GM21786 (cell line): ENCODE results near the gene NLRP8.
"Not testable (repeated sequence)": the region's sequence is repeated elsewhere in the genome, so short reads cannot be mapped to it uniquely, and the experiment has no call there.

Experiments
- ATAC-seq: cut with Tn5 transposase; IDR thresholded peaks from one replicate; pipeline ENCODE4 v1.9.1; 2021; ENCODE audit not compliant: unreplicated experiment

NLRP8 gene

DNA sequence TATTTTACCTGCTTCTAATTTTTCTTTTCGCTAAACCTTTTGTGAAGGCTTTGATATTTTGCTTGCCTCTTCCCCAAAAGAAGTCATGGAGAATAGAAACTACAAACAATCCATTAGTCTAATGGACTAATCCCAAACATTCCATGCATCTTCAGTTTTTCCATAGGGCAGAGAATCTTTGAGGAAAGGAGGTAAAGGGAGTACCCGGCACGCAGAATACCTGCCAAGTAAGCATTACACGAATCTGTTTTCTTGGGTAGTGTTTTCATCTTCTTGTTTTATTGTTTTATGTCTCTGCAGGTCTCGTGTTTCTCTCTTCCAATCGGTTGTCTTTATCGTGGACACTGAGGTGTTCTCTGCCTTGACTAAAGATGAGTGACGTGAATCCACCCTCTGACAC, at the start of gene NLRP8:
Gene NLRP8 (plus strand): TSS at position 301 of the 400 bp plus-strand sequence.
- no peak for ATAC-seq

DNA sequence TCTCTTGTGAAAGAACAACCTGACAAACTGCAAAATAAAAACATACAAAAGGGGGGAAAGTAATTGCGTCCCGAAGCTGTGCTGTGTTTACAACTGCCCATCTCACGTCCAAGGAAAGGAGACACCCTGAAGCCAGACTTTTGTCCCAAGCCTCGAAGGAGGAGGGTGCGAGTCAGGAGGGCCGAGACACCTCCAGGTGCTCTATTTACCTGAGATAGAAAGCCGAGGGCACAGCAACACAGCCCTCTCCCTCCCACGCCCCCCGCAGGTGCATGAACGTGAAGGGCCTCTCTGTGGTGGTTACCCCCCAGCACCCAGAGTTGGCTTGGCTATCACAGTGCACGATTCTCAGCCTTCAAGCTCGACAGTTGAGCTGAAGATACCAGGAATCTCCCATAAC, 48.7 kb upstream of the NLRP8 start:
- ATAC-seq: no peak

DNA sequence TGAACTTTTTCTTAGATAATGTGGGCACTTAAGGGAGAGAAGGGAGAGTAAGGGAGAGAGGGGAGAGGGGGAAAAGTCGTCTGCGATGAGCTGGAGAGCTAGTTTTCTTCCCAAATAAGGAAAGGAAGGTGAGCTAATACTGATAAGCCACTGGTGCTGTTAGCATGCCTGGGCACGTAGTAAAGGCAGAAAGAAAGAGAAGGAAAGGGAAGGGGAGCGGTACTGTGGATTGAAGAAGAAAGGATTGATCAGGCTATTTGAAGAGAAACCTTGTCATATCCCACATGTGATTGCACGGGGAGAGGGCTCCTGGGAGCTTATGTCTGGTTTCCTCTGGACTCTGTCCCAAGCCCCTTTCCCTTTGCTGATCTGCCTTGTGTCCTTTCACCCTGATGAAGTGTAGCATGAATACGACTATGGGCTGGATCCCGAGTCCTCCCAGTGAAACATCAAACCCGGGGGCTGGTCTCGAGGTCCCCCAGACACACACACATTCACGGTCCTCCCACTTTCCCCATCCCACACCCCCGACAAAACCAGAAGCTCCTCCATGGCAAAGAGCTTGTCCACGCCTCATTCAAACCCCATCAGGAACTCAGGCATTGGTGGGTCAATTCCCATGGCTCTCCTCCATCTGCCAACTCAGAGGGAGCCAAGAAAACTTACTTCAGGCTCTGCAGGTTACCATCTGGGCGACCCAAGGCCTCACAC, 46.1 kb upstream of the NLRP8 start:
- no peak for ATAC-seq

DNA sequence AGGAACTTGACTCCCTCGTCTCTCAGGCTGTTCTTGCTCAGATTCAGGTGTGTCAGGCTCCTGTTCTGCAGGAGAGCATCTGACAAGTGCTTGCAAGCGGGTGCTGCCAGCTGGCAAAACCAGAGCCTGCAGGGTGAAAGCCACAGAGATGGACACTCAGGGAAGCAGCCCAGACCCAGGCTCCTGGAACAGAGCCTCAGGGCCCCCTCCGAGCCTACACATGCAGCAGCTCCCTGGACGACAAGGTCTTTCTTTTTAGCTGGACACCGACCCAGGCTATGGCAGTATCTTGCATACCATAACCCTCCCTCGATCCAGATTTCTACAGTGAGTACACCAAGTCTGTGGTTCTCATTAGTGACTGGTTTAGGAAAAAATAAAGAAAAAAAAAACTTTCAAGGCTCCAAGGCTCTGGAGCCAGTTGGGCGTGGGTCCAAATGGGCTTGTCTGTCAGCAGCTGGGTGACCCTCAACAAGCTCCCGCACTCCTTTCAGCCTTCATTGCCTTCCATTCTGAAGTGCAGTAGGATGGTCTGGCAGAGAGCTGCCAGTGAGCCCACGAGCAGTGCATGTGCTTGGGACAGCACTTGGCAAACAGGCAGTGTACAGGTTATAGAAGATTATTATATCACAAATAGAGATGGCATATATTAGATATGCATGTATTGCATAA, 45.4 kb upstream of the NLRP8 start:
- ATAC-seq: no peak

DNA sequence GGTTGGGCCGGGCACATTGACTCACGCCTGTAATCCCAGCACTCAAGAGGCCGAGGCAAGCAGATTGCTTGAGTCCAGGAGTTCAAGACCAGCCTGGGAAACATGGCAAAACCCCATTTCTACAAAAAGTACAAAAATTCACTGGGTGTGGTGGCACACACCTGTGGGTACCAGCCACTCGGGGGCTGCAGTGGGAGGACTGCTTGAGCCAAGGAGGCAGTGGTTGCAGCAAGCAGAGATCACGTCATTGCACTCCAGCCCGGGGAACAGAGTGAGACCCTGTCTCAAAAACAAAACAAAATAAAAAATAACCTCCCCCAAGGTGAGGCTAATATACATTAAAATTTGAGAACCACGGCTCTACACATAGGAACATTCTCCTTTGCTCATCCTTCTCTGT, 40.3 kb upstream of the NLRP8 start:
- ATAC-seq: no peak

DNA sequence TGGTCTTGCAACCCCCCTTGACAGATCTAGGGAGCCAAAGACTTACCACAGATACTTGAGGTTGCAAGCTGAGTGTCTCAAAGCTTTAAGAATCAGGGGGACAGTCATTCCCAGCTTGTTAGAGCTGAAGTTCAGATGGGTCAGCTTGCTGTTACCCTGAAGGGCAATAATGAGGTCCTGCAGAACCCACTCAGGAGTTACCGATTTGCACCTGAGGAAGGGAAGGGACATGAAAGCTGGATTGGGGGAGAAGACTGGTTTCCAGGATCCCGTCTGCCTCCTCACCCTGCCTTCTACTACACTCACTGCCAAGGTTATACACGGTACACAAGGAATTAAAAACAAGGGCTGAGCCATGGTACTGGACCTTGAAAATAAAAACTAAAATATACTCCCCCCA, 39.9 kb upstream of the NLRP8 start:
- no peak for ATAC-seq

DNA sequence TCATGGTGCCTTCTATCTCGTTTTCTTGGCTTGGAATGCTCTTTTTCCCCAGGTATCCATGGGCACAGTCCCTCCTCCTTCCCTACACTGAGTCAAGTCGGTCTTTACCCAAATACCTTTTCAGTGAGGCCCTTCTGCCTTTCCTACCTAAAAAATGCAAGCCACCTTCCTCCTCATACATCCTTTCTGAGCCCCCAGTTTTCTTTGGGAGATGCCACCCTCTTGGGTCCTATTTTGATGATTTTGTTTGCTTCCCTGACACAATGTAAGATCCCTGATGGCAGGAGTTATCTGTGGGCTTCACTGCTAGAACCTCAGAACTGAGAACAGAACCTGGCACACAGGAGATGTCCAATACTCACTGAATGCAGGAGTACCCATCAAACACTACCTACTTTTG, 37.8 kb upstream of the NLRP8 start:
- no peak for ATAC-seq

DNA sequence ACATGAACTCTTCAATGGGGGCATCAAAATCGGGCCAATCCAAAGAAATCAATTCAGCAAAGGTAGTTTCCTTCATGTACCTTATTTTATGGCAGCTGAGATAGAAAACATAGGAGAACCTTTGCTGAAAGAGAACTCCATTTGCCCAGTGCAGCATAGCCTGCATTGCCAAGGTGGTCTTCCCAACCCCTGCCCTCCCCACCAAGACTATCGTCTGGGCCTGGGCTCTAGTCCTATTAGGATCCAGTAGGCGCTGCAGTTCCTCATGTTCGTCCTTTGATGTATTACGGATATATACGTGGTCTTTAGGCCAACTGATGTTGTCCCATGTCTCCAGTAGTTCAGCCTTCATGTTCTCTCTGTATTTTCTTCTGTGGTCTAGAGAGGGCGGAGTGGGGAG, 34.7 kb upstream of the NLRP8 start:
- no peak for ATAC-seq

DNA sequence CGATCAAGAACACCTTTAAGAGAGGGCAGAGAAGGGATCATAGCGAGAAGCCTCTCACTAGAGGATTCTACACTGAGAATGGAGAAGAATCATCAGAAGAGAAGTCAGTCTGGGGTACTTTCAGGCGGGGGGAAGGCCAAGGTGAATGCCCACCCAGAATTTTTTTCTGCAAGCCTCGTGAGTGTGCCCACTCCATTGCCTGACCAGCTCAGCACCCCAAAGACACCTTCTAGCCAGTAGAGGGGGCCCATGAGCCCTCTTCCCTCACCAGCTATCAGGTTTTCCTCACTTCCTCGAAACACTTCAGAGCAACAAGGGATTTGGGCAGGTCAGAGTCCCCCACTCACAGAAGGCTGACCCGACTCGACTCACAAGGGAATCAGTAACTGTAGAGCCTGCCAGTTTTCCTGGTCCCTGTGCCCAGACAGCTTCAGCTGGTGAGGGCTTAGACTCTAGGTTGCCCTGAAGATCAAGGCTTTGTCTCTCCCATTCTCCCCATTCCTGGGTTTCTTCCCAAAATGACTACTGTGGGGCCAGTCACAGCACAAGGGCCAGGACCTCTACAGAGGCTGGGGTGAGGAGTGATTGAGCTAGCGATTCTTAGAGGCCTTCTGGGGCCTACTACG, 33.9 kb upstream of the NLRP8 start:
- no peak for ATAC-seq

DNA sequence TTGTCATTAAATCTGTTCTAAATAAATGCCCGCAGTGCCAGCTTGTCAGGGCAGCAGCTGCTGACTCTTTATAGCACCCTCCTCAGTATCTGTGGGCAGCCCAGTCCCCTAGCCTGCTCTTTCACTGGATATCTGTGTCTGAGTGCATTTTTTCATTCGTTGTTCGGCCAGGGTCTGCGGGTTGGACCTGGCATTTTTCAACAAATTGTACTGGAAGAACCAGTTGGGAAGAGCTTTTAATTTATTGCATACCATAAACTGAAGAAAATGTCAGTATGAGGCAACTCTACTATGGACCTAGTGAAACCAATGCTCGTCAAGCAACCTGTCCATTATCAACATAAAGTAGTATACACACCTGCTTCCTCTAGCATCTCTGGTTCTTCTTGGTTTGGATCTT, 24.1 kb upstream of the NLRP8 start:
- ATAC-seq: no peak

DNA sequence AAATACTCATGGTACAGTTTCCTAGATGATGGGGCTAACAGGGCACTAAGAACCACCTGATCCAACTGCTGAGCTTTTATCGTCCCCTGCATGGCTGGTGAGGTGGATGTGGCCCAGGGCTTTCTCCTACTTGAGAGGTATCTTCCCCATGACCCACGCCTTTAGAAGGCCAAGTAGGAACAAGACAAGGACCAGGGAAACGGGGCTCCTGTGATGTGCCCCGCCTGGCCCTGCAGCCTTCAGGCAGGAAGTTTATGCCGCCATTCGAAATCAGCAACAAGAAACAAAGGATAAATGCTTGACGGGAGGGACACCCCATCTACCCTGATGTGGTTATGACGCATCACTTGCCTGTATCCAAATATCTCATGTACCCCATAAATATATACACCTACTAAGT, 19.6 kb upstream of the NLRP8 start:
- no peak for ATAC-seq

DNA sequence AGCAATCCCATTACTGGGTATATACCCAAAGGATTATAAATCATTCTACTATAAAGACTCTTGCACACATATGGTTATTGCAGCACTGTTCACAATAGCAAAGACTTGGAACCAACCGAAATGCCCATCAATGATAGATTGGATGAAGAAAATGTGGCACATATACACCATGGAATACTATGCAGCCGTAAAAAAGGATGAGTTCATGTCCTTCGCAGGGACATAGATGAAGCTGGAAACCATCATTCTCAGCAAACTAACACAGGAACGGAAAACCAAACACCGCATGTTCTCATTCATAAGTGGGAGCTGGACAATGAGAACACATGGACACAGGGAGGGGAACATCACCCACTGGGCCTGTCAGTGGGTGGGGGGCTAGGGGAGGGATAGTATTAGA, 18.4 kb upstream of the NLRP8 start:
- not testable (repeated sequence) for ATAC-seq

DNA sequence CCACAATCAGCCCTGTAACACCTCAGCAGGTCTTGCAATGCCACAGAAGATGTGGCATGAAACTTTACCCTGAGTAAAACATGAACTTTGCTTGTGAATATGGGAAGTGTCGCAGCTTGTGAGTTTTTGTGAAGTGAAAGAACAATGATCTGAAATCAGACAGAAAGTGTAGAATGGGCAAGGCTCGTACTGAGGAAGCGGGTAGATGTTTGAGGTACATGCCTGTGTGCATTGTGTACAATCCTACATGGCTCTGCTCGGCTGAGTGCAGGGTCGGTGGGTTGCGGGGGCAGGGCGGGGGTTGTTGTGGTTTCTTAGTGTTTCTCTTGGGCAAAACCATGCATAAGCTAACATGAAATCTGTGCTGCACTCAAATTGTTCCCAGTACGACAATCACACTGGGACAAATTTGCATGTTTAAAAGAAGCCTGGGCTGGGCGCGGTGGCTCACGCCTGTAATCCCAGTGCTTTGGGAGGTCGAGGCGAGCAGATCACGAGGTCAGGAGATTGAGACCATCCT, 16.6 kb upstream of the NLRP8 start:
- no peak for ATAC-seq

DNA sequence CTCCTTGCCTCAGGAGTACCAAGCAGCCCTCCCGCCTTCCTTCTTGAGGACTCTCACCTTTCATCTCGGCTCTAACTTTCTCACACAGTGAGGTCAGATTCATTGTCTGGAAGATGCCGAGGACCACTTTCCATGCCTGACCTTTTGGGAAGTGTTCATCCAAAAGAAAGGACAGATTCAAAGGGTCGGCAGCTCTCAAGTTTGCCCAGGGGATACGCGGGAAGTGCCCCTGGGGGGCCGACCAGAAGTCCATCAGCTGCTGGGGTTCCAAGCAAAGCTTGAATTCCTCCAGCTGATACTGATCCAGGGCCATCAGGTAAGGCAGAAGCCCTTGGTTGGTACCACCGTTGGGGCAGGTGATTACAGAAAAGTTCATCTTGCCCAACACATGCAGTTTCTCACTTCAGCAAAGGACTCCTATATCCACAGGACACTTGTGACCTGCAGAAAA, 15.7 kb upstream of the NLRP8 start, which contains the start of gene NLRP13:
Gene NLRP13 (minus strand): TSS at position 401 of the 451 bp plus-strand sequence. CDS start 25 bp downstream, at position 376.
- ATAC-seq: no peak

DNA sequence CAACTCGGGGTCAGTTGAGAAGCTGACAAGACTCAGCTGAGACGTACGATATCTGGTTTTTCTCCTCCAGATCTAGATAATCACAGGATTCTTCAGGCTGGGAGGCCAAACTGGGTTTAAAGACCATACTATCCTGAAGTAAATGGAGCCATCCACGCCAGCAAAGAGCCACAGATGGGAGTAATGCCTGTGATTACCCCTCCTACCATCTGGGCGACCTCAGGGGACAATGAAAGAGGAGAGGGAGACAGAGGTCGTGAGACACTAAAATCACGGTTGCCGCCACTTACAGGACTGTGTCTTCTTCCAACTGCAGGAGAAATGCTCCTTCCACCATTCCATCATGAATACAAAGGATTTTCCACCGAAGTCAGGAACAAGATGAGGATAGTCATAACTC, 12.4 kb upstream of the NLRP8 start:
- ATAC-seq: no peak

DNA sequence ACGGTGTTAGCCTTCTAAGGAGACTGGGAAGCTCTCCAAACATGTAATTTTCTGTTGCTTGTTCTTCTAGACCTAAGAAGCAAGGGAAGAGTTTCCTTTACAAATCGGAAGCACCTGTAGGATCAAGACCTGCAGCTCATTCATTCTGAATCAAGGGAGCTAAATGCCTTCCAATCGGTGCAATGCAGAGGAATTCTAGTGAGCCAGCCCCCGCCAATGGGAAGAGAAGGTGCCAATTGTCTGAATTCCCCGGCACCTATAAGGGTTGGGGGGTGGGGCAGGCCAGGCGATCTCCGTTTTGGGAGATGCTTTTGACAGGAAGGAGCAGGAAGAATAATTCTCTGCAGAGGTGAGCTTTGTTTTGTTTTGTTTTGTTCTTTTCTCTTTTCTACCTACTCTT, 8.4 kb upstream of the NLRP8 start:
- ATAC-seq: no peak

DNA sequence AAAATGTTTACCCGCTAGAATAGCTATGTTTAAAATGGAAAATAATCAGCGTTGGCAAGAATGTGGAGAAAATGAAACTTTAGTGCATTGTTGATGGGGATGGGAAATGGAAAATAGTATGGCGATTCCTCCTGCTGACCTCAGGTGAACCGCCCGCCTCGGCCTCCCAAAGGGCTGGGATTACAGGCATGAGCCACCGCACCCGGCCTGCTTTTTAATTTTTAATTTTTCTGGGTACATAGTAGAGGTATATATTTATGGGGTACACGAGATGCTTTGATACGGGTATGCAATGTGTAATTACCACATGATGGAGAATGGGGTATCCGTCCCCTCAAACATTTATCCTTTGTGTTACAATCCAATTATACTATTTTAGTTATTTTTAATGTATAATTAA, 7.3 kb upstream of the NLRP8 start:
- no peak for ATAC-seq

DNA sequence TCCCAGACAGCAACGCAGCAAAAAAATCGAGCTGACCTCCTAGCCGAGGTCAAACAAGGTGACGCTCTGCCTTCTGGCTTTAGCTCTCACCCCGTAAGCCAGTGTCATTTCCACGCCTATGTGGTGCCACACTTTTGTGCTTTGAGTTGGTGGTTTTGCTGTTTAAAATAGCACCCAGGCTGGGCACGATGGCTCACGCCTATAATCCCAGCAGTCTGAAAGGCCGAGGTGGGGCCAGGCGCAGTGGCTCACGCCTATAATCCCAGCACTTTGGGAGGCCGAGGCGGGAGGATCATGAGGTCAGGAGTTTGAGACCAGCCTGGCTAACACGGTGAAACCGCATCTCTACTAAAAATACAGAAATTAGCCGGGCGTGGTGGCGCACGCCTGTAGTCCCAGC, 2.9 kb downstream of the NLRP8 start:
- not testable (repeated sequence) for ATAC-seq

DNA sequence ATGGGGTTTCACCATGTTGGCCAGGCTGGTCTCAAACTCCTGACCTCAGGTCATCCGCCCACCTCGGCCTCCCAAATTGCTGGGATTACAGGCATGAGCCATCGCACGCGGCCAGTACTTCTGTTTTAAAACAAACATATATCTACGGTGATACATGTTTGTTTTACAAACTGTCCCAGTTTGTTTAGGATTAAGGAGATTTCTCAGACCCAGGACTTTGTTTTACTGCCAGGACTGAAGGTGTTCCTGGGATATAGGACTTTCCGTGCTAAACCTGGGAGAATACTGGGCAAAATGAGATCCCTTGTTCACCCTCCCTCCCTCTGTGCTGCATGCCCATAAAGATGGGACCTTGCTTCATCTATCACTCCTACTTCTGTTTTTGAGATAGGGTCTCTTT, 8.8 kb downstream of the NLRP8 start:
- ATAC-seq: no peak

DNA sequence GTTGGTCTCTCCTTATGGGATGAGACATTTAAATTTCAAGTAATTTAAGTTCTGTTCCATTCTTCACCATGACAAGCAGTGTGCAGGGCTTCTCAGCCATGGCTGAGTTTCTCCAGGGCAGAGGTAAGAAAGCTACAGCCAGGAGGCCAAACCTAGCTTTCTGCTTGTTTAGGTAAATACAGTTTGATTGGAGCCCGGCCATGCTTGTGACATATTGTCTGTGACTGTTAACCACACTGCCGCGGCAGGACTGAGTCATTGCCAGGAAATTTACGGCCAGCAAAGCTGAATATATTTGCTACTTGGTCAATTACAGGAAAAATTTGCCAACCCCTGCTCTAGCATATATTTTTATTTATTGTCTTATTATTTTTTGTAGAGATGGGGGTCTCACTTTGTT, 10.7 kb downstream of the NLRP8 start:
- no peak for ATAC-seq

DNA sequence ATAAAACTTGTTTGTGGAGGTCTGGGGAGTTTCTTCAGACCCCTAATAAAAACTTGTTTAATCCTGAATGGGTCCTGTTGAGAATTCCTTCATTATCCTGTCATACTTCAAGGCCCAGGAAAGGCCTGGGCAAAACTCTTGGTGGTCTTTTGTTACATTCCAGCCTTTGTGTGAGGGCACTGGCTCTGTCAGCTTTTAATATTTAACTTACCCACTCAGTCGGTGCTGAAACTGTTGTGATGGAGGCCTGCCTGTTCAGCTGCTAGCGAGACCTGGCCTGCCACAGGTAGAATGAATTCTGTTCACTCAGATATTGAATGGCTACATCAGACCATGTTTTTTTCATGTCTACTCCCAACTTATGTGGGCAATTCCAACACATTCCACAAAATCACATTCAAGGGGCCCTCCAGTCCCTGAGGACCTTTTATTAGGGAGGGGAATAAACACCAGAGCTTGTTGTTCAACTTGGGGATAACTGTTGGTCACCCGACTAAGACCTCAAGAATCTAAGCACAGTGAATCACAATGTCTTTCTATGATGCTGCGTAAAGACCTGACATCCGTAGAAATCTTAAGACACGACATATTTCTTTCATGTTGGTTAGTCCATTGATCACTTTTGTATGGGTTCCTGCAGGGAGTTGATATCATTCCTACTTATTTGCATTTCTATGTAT, 12.5 kb downstream of the NLRP8 start:
- ATAC-seq: no peak
